Tibial nerve (tissue), 4 donors: ENCODE measurements around the gene SUGCT. TPM values are rescaled to one million over a fixed set of nuclear protein-coding genes. Genes with fewer than 3 reads are reported as not detected.

Experiments used
- DNase-seq, 2 donors: peaks; one replicate each; pipeline ENCODE4 v3.0.0-alpha.2; 2019; ENCODE audit warnings: low spot score in 2 of 2
- H3K27ac ChIP-seq, 4 donors: fragments of 200-600 bp; sonication (generic) in 3 of 4; one replicate each; pipeline ENCODE4 v1.5.1; 2017 to 2019; ENCODE audit warnings: mild to moderate bottlenecking in 1 of 4
- H3K27me3 ChIP-seq, 2 donors: fragments of 200-600 bp; sonication (generic) in 1 of 2; one replicate each; pipeline versions ENCODE4 v1.5.1 to v1.6.0; 2017 to 2019
- H3K36me3 ChIP-seq, 3 donors: fragments of 200-600 bp; sonication (generic); one replicate each; pipeline ENCODE4 v1.5.1; 2018 to 2019
- H3K4me1 ChIP-seq, 4 donors: fragments of 200-600 bp; sonication (generic) in 3 of 4; one replicate each; pipeline ENCODE4 v1.5.1; 2017 to 2019
- H3K4me3 ChIP-seq, 4 donors: fragments of 200-600 bp; sonication (generic) in 3 of 4; one replicate each; pipeline ENCODE4 v1.5.1; 2017 to 2019; ENCODE audit warnings: mild to moderate bottlenecking in 1 of 4, moderate library complexity in 1 of 4
- H3K9me3 ChIP-seq, 4 donors: fragments of 200-600 bp; sonication (generic) in 3 of 4; one replicate each; pipeline ENCODE4 v1.5.1; 2017 to 2019
- CTCF ChIP-seq, 5 experiments: fragments of 200-600 bp in 3 of 5; fragments of 450-650 bp in 2 of 5; sonication (generic) in 3 of 5; IDR thresholded peaks; one replicate each; pipeline ENCODE4 v1.5.1; 2016 to 2019; ENCODE audit warnings: antibody characterized with exemption in 5 of 5, mild to moderate bottlenecking in 3 of 5, moderate library complexity in 2 of 5
- EP300 ChIP-seq, 2 donors: sonication (generic); formaldehyde crosslinking; IDR thresholded peaks; one replicate each; pipeline ENCODE4 v1.6.1; 2017; ENCODE audit warnings: antibody characterized with exemption in 2 of 2, mild to moderate bottlenecking in 1 of 2
- POLR2A ChIP-seq, 2 donors: fragments of 450-650 bp; IDR thresholded peaks; one replicate each; pipeline ENCODE4 v1.6.1; 2017; ENCODE audit warnings: antibody characterized with exemption in 2 of 2, mild to moderate bottlenecking in 2 of 2, moderate library complexity in 2 of 2
- WGBS, 2 donors: methylation state at CpG; one replicate each; pipeline ENCODE4 v1.1.5; 2018; 5-methylcytosine and 5-hydroxymethylcytosine counted together
- total RNA-seq, 4 donors: library from RNA; depleted of rRNA; stranded (reverse); fragments of >200 nt; gene quantifications; one replicate each; pipeline ENCODE4 v1.1.0, GENCODE V29; 2016

The SUGCT gene
- total RNA-seq, 4 donors from 2014 or later, result 2.7 to 20.8 (median 6.2) TPM

- WGBS, 2 donors, result 86 to 88% methylated on average over 2 of the region's 2 CpGs
Observed at GRCh38 chr7:40611095-40611871, 476.5 kb downstream of the SUGCT start.

GRCh38 chr7:40612298-40612697 lies 477.5 kb downstream of the SUGCT start:
- no peak overlapping the region for H3K4me3 ChIP-seq
- WGBS, 2 donors, result 76 to 77% methylated on average over 2 of the region's 2 CpGs
- no peaks in the 10 kb centered on the region for H3K27me3 ChIP-seq
- no peaks in the 10 kb centered on the region for H3K9me3 ChIP-seq
- no peaks in the 10 kb centered on the region for H3K36me3 ChIP-seq
- H3K4me1 ChIP-seq, result no peaks in the 10 kb centered on the region
- H3K27ac ChIP-seq, result no peak overlapping the region
- TF ChIP-seq EP300 (IDR thresholded peaks at IDR 0.05) (no peak), POLR2A (IDR thresholded peaks at IDR 0.05) (no peak), CTCF (IDR thresholded peaks at IDR 0.05) (no peak)
- no peak for DNase-seq

More at GRCh38 chr7:40611095-40611871, 476.5 kb downstream of the SUGCT start:
- no peaks in the 10 kb centered on the region for H3K9me3 ChIP-seq
- H3K36me3 ChIP-seq, result no peaks in the 10 kb centered on the region
- no peak overlapping the region for H3K4me3 ChIP-seq
- TF ChIP-seq POLR2A (IDR thresholded peaks at IDR 0.05), result no peak
- no peak for TF ChIP-seq EP300 (IDR thresholded peaks at IDR 0.05)
- no peak for TF ChIP-seq CTCF (IDR thresholded peaks at IDR 0.05)
- H3K4me1 ChIP-seq, result no peaks in the 10 kb centered on the region
- H3K27ac ChIP-seq, result no peak overlapping the region
- no peaks in the 10 kb centered on the region for H3K27me3 ChIP-seq
- DNase-seq, result no peak

- TF ChIP-seq EP300 (IDR thresholded peaks at IDR 0.05) (no peak), CTCF (IDR thresholded peaks at IDR 0.05) (no peak), POLR2A (IDR thresholded peaks at IDR 0.05) (no peak)
- WGBS, 2 donors, result 83 to 87% methylated on average over 1 of the region's 1 CpG
- H3K36me3 ChIP-seq, result no peaks in the 10 kb centered on the region
- H3K9me3 ChIP-seq, result no peaks in the 10 kb centered on the region
- H3K4me3 ChIP-seq, result no peak overlapping the region
- DNase-seq, result no peak
- H3K27ac ChIP-seq, result no peak overlapping the region
- H3K27me3 ChIP-seq, result no peaks in the 10 kb centered on the region
- H3K4me1 ChIP-seq, result no peaks in the 10 kb centered on the region
Observed at GRCh38 chr7:40619647-40620046, 484.8 kb downstream of the SUGCT start.

- no peaks in the 10 kb centered on the region for H3K9me3 ChIP-seq
- no peak overlapping the region for H3K27ac ChIP-seq
- H3K27me3 ChIP-seq, result no peaks in the 10 kb centered on the region
- WGBS, 2 donors, result 77 to 81% methylated on average over 4 of the region's 4 CpGs
- no peak overlapping the region for H3K4me3 ChIP-seq
- no peak for DNase-seq
- no peaks in the 10 kb centered on the region for H3K36me3 ChIP-seq
- H3K4me1 ChIP-seq, result no peaks in the 10 kb centered on the region
- TF ChIP-seq POLR2A (IDR thresholded peaks at IDR 0.05) (no peak), CTCF (IDR thresholded peaks at IDR 0.05) (no peak), EP300 (IDR thresholded peaks at IDR 0.05) (no peak)
Observed at GRCh38 chr7:40621592-40621998, 486.8 kb downstream of the SUGCT start.

GRCh38 chr7:40622941-40623501 lies 488.2 kb downstream of the SUGCT start:
- H3K4me1 ChIP-seq, result no peaks in the 10 kb centered on the region
- H3K27ac ChIP-seq, result no peak overlapping the region
- WGBS, 2 donors, result 65 to 77% methylated on average over 3 of the region's 3 CpGs
- no peak overlapping the region for H3K4me3 ChIP-seq
- H3K9me3 ChIP-seq, result no peaks in the 10 kb centered on the region
- no peaks in the 10 kb centered on the region for H3K27me3 ChIP-seq
- no peak for DNase-seq
- H3K36me3 ChIP-seq, result no peaks in the 10 kb centered on the region
- TF ChIP-seq EP300 (IDR thresholded peaks at IDR 0.05) (no peak), CTCF (IDR thresholded peaks at IDR 0.05) (no peak), POLR2A (IDR thresholded peaks at IDR 0.05) (no peak)
